ENCODE results near the gene NR3C1. TPM values are rescaled to one million over a fixed set of nuclear protein-coding genes. Genes with fewer than 3 reads are reported as not detected.

The NR3C1 gene
- total RNA-seq, 1 experiment from 2014 or later = 31.4 TPM

- Histone ChIP-seq H2AK5ac (ENCODE audit: insufficient read length, low read length) (no peak overlapping the region), H3K18ac (ENCODE audit: insufficient read length, low read depth, low read length) (no peak overlapping the region), H4K20me1 (ENCODE audit: control insufficient read depth, insufficient read depth, insufficient read length) (no peaks in the 10 kb centered on the region), H2BK120ac (ENCODE audit: low read depth, low read length, poor library complexity, severe bottlenecking) (no peak overlapping the region), H3K9me3 (ENCODE audit: control insufficient read depth, low read depth, low read length) (peaks cover 25% of the 10 kb centered on the region), H3K27ac (ENCODE audit: insufficient read length, low read depth, low read length) (no peak overlapping the region), H3K27me3 (ENCODE audit: insufficient read depth, low read length) (no peaks in the 10 kb centered on the region), H3K4me1 (ENCODE audit: insufficient read depth, low read length) (no peaks in the 10 kb centered on the region), H4K8ac (replicated peaks; ENCODE audit: insufficient read length, low read depth, low read length) (no peak overlapping the region), H2BK12ac (ENCODE audit: insufficient read length, low read depth, low read length) (no peak overlapping the region), H2BK15ac (ENCODE audit: low read depth, low read length) (no peak overlapping the region), H4K91ac (ENCODE audit: insufficient read length, low read depth, low read length) (no peak overlapping the region), H3K9ac (ENCODE audit: extremely low read depth, insufficient read length, low read length) (no peak overlapping the region), H3K4me2 (ENCODE audit: insufficient read depth, insufficient read length, low read length) (no peak overlapping the region), H3K4ac (ENCODE audit: low read depth, low read length) (no peak overlapping the region), H3K79me1 (ENCODE audit: insufficient read depth, low read depth, low read length, poor library complexity, severe bottlenecking) (no peaks in the 10 kb centered on the region), H3K56ac (ENCODE audit: insufficient read length, low read depth, low read length) (no peak overlapping the region), H4K5ac (ENCODE audit: insufficient read length, low read depth, low read length) (no peak overlapping the region), H3K23ac (ENCODE audit: insufficient read length, low read depth, low read length) (no peak overlapping the region), H2AFZ (ENCODE audit: low read length) (no peak overlapping the region), H3K79me2 (ENCODE audit: insufficient read depth, low read length) (no peaks in the 10 kb centered on the region), H3K14ac (ENCODE audit: insufficient read depth, low read length) (no peak overlapping the region), H3T11ph (ENCODE audit: low read length) (no peak overlapping the region), H2BK20ac (ENCODE audit: low read depth, low read length, poor library complexity, severe bottlenecking) (no peak overlapping the region), H3K23me2 (ENCODE audit: insufficient read length, low read depth, low read length, poor library complexity, severe bottlenecking) (no peaks in the 10 kb centered on the region), H2BK5ac (ENCODE audit: insufficient read length, low read length) (no peak overlapping the region)
- Mint-ChIP-seq H3K4me3 (no peak overlapping the region), H3K4me1 (peaks cover 10 to 13% of the 10 kb centered on the region in 2 experiments), H3K9me3 (peaks cover 27 to 37% of the 10 kb centered on the region in 2 experiments), H3K27me3 (ENCODE audit: low read depth) (peaks cover 3% of the 10 kb centered on the region; the same call in 1 of the 2 replicates), H3K36me3 (ENCODE audit: insufficient read depth in 1 of 3, low read depth in 3 of 3) (peaks cover 36 to 42% (median 39%) of the 10 kb centered on the region in 3 experiments), H3K27ac (no peak overlapping the region)
- no peak for DNase-seq
- WGBS (ENCODE audit: extremely low coverage, insufficient read length, low lambda C conversion rate) = no CpG with 5 or more reads among the region's 3 CpGs
- no peak for TF ChIP-seq CTCF (conservative IDR thresholded peaks at IDR 0.05)
Observed at GRCh38 chr5:143383988-143384387, 19.5 kb downstream of the NR3C1 start.

Measured in H9 (cell line).